HepG2 (cell line): ENCODE measurements around the gene NFILZ.

Experiments used
- EZH2 ChIP-seq: conservative IDR thresholded peaks from 2 replicates; pipeline ENCODE4 v1.6.1; 2012; ENCODE audit warnings: mild to moderate bottlenecking, low read depth, low read length, moderate library complexity
- KLF13 ChIP-seq: sonication (generic); formaldehyde crosslinking; IDR thresholded peaks from 2 replicates; pipeline ENCODE4 v1.4.0; 2020; ENCODE audit warnings: mild to moderate bottlenecking, missing genetic modification reagents
- RAD21 ChIP-seq: fragments of 450-650 bp; formaldehyde crosslinking; IDR thresholded peaks from 2 replicates; pipeline ENCODE4 v1.5.0; 2020; ENCODE audit warnings: mild to moderate bottlenecking
- SP1 ChIP-seq, 2 experiments: fragments of 450-650 bp in 1 of 2; sonication (generic) in 1 of 2; formaldehyde crosslinking in 1 of 2; IDR thresholded peaks; 2 replicates each; pipeline versions ENCODE4 v1.4.0 to v1.6.1; 2016 to 2020; ENCODE audit warnings: missing genetic modification reagents in 1 of 2
- ZNF34 ChIP-seq: sonication (generic); formaldehyde crosslinking; IDR thresholded peaks from 2 replicates; pipeline ENCODE4 v1.4.0; 2020; ENCODE audit warnings: mild to moderate bottlenecking, missing genetic modification reagents, borderline replicate concordance
- TF ChIP-seq, protein P1 (sequence below), 2 experiments: sonication (generic) in 1 of 2; formaldehyde crosslinking in 1 of 2; IDR thresholded peaks; 2 replicates each; pipeline versions ENCODE4 v1.6.1 to v1.9.0; 2014 to 2022; ENCODE audit warnings: antibody characterized with exemption in 1 of 2, borderline replicate concordance in 1 of 2, inconsistent platforms in 1 of 2, low read depth in 1 of 2, missing genetic modification reagents in 1 of 2

DNA sequence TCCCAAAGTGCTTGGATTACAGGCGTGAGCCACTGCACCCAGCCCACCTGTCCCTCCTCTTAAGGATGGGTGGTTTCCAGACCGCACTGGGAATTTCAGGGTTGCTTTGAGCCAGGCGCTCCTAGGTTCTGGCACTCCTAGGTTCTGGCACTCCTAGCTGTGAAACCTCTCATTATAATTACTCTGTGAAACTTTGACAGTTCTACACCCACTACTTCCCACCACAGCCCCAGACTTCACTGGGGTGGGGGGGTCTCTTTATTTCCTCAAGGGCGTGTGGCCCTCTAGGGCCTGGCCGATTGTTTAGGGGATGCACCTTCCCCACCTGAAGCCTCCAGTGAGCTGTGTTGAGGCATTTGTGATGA lies 17.6 kb upstream of the NFILZ start:
- TF ChIP-seq RAD21 (no peak), ZNF34 (CRISPR knock-in tag) (no peak), SP1 (IDR thresholded peaks at IDR 0.05) (no peak), SP1 (CRISPR knock-in tag; IDR thresholded peaks at IDR 0.05) (no peak), EZH2 (no peak), KLF13 (CRISPR knock-in tag) (no peak)
- TF ChIP-seq, protein P1, sequence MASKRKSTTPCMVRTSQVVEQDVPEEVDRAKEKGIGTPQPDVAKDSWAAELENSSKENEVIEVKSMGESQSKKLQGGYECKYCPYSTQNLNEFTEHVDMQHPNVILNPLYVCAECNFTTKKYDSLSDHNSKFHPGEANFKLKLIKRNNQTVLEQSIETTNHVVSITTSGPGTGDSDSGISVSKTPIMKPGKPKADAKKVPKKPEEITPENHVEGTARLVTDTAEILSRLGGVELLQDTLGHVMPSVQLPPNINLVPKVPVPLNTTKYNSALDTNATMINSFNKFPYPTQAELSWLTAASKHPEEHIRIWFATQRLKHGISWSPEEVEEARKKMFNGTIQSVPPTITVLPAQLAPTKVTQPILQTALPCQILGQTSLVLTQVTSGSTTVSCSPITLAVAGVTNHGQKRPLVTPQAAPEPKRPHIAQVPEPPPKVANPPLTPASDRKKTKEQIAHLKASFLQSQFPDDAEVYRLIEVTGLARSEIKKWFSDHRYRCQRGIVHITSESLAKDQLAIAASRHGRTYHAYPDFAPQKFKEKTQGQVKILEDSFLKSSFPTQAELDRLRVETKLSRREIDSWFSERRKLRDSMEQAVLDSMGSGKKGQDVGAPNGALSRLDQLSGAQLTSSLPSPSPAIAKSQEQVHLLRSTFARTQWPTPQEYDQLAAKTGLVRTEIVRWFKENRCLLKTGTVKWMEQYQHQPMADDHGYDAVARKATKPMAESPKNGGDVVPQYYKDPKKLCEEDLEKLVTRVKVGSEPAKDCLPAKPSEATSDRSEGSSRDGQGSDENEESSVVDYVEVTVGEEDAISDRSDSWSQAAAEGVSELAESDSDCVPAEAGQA (IDR thresholded peaks at IDR 0.05; ENCODE audit: low read depth): no peak
- TF ChIP-seq, protein P1 (CRISPR knock-in tag; IDR thresholded peaks at IDR 0.05; ENCODE audit: borderline replicate concordance): no peak
